IMR-90 (cell line): Measurements from ENCODE around the gene ITPKB.

Experiments used
- CEBPB ChIP-seq: IDR thresholded peaks from 2 replicates; pipeline ENCODE4 v1.6.1; 2012; ENCODE audit warnings: low read depth, low read length, improper control_type of control experiment
- FOS ChIP-seq: fragments of 150-350 bp; IDR thresholded peaks from 2 replicates; pipeline ENCODE4 v1.6.1; 2016; ENCODE audit warnings: low read depth, low read length
- POLR2A ChIP-seq: IDR thresholded peaks from 2 replicates; pipeline ENCODE4 v1.6.1; 2012; ENCODE audit warnings: mild to moderate bottlenecking, low read depth, low read length
- TF ChIP-seq, protein P1 (sequence below): conservative IDR thresholded peaks from 2 replicates; pipeline ENCODE4 v1.5.1; 2012; ENCODE audit warnings: mild to moderate bottlenecking, low read depth, low read length, improper control_type of control experiment

DNA sequence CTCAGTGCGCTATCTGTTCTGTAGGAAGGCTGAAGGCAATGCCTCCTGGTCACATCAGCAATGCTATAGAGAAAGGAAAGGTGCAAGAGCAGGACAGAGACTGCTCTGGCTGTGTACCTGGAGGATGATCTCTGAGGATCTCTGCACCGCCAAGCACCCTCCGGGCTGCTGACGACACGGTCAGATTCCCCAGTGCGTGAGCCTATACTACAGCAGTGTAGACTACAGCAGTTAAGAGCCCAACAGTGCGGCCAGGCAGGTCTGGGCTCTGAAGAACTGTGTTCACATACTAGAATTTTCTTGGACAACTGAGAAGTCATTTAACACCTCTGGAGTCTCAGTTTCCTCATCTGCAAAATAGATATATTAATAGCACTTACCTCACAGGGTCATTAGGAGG is 39.9 kb downstream of the ITPKB start:
- TF ChIP-seq CEBPB: no peak
- TF ChIP-seq, protein P1, sequence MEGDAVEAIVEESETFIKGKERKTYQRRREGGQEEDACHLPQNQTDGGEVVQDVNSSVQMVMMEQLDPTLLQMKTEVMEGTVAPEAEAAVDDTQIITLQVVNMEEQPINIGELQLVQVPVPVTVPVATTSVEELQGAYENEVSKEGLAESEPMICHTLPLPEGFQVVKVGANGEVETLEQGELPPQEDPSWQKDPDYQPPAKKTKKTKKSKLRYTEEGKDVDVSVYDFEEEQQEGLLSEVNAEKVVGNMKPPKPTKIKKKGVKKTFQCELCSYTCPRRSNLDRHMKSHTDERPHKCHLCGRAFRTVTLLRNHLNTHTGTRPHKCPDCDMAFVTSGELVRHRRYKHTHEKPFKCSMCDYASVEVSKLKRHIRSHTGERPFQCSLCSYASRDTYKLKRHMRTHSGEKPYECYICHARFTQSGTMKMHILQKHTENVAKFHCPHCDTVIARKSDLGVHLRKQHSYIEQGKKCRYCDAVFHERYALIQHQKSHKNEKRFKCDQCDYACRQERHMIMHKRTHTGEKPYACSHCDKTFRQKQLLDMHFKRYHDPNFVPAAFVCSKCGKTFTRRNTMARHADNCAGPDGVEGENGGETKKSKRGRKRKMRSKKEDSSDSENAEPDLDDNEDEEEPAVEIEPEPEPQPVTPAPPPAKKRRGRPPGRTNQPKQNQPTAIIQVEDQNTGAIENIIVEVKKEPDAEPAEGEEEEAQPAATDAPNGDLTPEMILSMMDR: no peak
- TF ChIP-seq POLR2A: no peak
- TF ChIP-seq FOS: no peak
